AG09319 (cell line): ENCODE measurements around the gene ZBTB16.

ENCODE experiments used
- DNase-seq: peaks from one replicate; pipeline ENCODE4 v3.0.0-alpha.2; 2010; ENCODE audit warnings: low read depth; ENCODE audit errors: extremely low read depth
- TF ChIP-seq, protein P1 (sequence below): IDR thresholded peaks from 2 replicates; pipeline ENCODE4 v1.5.1; 2011; ENCODE audit warnings: low read depth, mild to moderate bottlenecking, inconsistent platforms, low read length, moderate library complexity

The ZBTB16 gene

DNA sequence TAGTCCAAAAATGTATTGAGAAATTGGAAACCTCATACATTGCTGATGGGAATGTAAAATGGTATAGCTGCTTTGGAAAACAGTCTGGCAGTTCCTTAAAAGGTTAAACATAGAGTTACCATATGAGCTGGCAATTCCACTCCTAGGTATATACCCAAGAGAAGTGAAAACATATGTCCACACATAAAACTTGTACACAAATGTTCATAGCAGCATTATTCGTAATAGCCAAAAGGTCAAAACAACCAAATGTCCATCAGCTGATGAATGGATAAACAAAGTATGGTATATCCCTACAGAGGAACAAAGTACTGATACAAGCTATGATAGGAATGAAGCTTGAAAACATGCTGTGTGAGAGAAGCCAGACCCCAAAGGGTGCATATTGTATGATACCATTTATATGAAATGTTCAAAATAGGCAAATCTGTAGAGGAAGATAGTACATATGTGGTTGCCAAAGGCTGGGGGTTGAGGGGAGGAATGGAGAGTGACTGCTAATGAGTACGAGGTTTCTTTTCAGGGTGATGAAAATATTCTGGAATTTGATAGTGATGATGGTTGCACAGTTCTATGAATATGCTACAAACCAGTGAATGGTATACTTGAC lies 85.8 kb downstream of the ZBTB16 start:
- no peak for DNase-seq
- TF ChIP-seq, protein P1, sequence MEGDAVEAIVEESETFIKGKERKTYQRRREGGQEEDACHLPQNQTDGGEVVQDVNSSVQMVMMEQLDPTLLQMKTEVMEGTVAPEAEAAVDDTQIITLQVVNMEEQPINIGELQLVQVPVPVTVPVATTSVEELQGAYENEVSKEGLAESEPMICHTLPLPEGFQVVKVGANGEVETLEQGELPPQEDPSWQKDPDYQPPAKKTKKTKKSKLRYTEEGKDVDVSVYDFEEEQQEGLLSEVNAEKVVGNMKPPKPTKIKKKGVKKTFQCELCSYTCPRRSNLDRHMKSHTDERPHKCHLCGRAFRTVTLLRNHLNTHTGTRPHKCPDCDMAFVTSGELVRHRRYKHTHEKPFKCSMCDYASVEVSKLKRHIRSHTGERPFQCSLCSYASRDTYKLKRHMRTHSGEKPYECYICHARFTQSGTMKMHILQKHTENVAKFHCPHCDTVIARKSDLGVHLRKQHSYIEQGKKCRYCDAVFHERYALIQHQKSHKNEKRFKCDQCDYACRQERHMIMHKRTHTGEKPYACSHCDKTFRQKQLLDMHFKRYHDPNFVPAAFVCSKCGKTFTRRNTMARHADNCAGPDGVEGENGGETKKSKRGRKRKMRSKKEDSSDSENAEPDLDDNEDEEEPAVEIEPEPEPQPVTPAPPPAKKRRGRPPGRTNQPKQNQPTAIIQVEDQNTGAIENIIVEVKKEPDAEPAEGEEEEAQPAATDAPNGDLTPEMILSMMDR, result no peak

DNA sequence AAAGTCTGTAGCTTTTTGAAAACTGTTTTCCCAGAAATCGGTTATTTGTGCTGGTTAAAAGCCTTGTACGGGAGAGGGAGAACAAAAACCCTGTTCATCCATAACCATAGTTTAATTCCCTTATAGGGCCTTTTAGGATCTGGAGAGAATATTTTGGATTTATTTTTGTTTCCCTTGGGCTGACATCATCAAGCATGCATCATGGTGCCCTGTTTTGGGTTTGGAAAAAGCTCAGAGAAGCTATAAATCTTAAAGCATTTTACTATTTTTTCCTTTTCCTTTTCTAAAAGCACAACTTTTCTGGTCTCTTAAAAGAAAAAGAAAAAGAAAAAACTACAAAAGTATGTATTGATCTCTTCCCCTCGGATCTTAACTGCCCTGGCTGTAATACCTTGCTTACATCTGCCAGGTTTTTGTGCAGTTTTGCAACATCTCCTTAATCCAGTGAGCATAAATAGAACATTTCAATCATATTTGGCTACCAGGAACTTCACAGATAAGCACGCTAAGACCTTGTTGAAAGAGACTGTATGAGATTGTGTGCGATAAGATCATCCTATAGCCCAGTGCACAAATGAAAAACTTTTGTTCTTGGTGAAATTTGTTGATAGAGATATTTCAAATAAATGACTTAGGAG lies 88.0 kb downstream of the ZBTB16 start:
- no peak for DNase-seq
- TF ChIP-seq, protein P1, result no peak

DNA sequence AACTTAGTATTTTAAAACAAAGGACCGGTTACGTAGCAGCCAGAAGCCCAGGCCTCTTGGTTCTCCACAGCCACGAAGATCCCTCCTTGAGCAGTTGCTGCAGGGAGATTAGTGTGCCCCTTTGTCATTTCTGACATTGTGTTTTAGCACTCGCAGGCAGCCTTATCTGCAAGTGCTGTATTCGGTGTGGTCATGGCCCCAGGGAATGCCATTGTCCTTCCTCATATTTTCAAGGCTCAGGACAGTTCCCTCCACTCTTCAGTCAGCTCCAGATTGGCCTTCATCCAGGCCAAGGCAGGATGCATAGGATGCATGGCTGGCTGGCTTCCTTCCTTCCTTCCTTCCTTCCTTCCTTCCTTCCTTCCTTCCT lies 88.5 kb downstream of the ZBTB16 start:
- no peak for DNase-seq

DNA sequence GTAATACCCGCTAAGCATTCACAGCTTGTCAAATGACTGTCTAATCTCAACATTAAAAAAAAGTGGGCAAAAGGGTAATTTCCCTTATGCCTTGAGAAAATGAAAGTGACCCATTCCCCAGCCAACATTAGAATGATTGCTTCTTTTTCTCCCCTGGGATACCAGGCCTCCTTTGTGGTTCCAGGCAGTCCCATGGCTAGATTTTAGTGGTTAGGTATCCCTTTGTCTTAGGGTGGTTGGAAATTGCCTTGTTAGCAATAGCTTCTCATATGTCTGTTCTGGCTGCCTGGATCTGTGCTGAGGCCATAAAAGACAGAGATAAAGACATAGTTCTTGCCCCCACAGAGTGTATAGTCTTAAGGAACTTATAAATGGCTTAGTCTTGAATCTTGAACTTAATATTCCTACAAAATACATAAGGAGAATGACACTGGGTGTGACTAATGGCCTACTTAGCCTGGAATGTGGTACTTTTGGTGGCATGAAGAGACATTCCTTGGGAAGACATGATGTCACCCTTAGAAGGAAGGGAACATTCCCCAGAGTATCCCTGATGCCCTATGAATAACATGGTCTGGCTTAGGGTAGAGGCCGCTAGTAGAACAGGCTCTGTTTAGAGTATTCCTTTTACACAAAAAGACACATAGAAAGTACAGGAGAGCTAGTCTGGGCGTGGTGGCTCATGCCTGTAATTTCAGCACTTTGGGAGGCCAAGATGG lies 90.3 kb downstream of the ZBTB16 start:
- no peak for DNase-seq
- TF ChIP-seq, protein P1, result no peak

More for the DNA sequence above, 88.5 kb downstream of the ZBTB16 start:
- TF ChIP-seq, protein P1, result no peak

DNA sequence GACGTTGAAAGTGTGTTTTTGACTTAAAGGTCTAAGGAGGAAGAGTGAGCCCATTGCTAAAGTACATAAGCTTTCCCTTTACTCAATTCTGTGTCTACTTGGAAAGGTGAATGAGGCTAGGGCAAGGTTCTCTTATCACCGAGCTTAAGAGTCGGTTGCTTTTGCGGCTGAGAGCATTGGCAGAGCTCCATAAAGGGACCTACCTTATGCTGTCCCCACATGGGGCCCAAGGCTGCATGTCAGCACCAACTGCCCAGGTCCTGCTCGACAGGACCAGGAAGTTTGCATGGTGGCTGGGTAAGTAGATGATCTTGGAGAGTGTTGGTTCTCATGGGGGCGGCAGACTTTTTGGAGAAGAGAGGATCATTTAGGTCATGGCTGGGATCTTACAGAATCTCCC lies 91.2 kb downstream of the ZBTB16 start:
- TF ChIP-seq, protein P1, result no peak
- DNase-seq, result no peak

DNA sequence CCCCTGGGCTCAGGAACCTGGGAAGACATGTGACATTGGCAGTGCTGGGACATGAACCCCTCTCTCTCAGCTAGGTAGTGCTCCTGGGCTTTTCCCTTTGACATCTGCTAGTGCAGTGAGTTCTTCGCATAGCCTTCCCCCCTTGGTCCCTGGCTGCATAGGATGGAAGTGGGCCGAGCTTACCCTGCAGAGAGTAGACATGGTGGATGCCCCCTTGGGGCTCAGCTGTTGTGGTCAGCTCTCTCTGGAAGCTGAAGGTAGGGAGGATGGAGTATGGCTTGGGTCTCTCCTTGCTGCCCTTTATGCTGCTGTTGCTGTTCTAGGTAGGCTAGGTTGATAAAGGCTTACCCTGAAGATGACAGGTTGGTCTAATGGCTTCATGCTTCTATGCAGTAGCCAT lies 92.1 kb downstream of the ZBTB16 start:
- DNase-seq, result no peak
- TF ChIP-seq, protein P1, result no peak

DNA sequence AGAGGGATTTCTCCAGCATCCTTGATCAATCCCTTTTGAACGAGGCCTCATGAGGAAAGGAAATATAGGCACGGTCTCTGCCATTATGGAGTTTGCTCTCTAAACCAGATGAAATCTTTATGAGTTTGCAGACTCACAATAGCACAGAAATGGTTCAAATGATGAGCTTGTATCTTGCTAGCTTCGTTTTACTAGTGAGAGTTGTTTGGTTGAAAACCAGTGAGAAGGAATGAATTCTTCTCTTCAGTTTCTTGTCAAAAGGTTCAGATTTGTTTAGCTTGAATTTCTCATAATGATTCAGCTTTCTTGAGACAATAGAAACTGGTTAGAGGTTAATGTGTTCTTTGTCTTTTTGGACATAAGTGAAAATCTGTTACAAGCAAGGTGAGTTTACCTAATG lies 92.7 kb downstream of the ZBTB16 start:
- DNase-seq, result no peak
- TF ChIP-seq, protein P1, result no peak
